SK-N-SH (cell line): ENCODE measurements around the gene TSC22D1. TPM values are rescaled to one million over a fixed set of nuclear protein-coding genes. Genes with fewer than 3 reads are reported as not detected.

ENCODE experiments used
- CTCF ChIA-PET: fragments of 300-600, 350-600 bp; formaldehyde crosslinking; extraction: SDS; loops from one replicate; lab custom pipeline; 2021; lab: Yijun Ruan, JAX
- POLR2A ChIA-PET: fragments of 350-600 bp; sonication (Branson Sonifier 250); formaldehyde crosslinking; extraction: SDS; loops from one replicate; lab custom pipeline; 2020; ENCODE audit warnings: antibody characterized with exemption, inconsistent platforms; lab: Yijun Ruan, JAX
- DNase-seq: peaks from one replicate; pipeline ENCODE4 v3.0.0; 2012
- H2AFZ ChIP-seq: fragments of 200-600 bp; sonication (generic); 2 replicates; pipeline ENCODE4 v1.8.1; 2016; ENCODE audit warnings: antibody characterized with exemption, mild to moderate bottlenecking, low read depth
- H3F3A ChIP-seq: fragments of 200-600 bp; sonication (generic); replicated peaks from 2 replicates; pipeline ENCODE3; 2016; ENCODE audit warnings: antibody characterized with exemption, mild to moderate bottlenecking; ENCODE audit not compliant: insufficient read depth
- H3K27ac ChIP-seq, 2 experiments: fragments of 200-500 bp in 1 of 2; fragments of 200-600 bp in 1 of 2; sonication (Bioruptor generic) in 1 of 2; sonication (generic), shearing (Covaris generic) in 1 of 2; 2 replicates each; pipeline versions ENCODE4 v1.5.1 to v1.6.1; 2014 to 2016; ENCODE audit warnings: low read depth in 2 of 2, inconsistent platforms in 1 of 2, low read length in 1 of 2, mild to moderate bottlenecking in 1 of 2, mixed read lengths in 1 of 2
- H3K27me3 ChIP-seq: fragments of 200-600 bp; sonication (generic), shearing (Covaris generic); 2 replicates; pipeline ENCODE4 v1.6.1; 2016; ENCODE audit warnings: mixed run types; ENCODE audit not compliant: insufficient read depth
- H3K36me3 ChIP-seq, 2 experiments: fragments of 200-500 bp in 1 of 2; fragments of 200-600 bp in 1 of 2; sonication (Bioruptor generic) in 1 of 2; sonication (generic) in 1 of 2; replicated peaks in 1 of 2; 2 replicates each; pipeline versions ENCODE3 to v1.5.1; 2014 to 2016; ENCODE audit warnings: low read length in 1 of 2, mild to moderate bottlenecking in 1 of 2; ENCODE audit not compliant: insufficient read depth in 2 of 2, control insufficient read depth in 1 of 2
- H3K4me1 ChIP-seq, 2 experiments: fragments of 200-500 bp in 1 of 2; fragments of 200-600 bp in 1 of 2; sonication (Bioruptor generic) in 1 of 2; sonication (generic), shearing (Covaris generic) in 1 of 2; 2 replicates each; pipeline versions ENCODE4 v1.5.1 to v1.6.1; 2014 to 2016; ENCODE audit warnings: low read depth in 1 of 2, low read length in 1 of 2, mixed run types in 1 of 2; ENCODE audit not compliant: insufficient read depth in 2 of 2, control insufficient read depth in 1 of 2
- H3K4me2 ChIP-seq: fragments of 200-600 bp; sonication (generic), shearing (Covaris generic); 2 replicates; pipeline ENCODE4 v1.6.1; 2017; ENCODE audit warnings: mixed run types
- H3K4me3 ChIP-seq, 2 experiments: fragments of 200-500 bp in 1 of 2; fragments of 200-600 bp in 1 of 2; sonication (Bioruptor generic) in 1 of 2; sonication (generic), shearing (Covaris generic) in 1 of 2; 2 replicates each; pipeline versions ENCODE4 v1.5.1 to v1.8.1; 2014 to 2016; ENCODE audit warnings: low read depth in 2 of 2, inconsistent platforms in 1 of 2, low read length in 1 of 2, mild to moderate bottlenecking in 1 of 2, mixed read lengths in 1 of 2, moderate library complexity in 1 of 2
- H3K79me2 ChIP-seq: fragments of 200-600 bp; sonication (generic); 2 replicates; pipeline ENCODE4 v1.8.1; 2017; ENCODE audit warnings: mild to moderate bottlenecking; ENCODE audit not compliant: insufficient read depth
- H3K9ac ChIP-seq: fragments of 200-600 bp; sonication (generic); 2 replicates; pipeline ENCODE4 v1.6.1; 2017; ENCODE audit warnings: mixed run types
- H3K9me2 ChIP-seq: fragments of 200-600 bp; sonication (generic); 2 replicates; pipeline ENCODE4 v1.6.1; 2017; ENCODE audit warnings: mixed run types
- H3K9me3 ChIP-seq: fragments of 200-600 bp; sonication (generic); 2 replicates; pipeline ENCODE4 v1.6.1; 2017; ENCODE audit warnings: mixed run types, mild to moderate bottlenecking, moderate library complexity
- H4K20me1 ChIP-seq: fragments of 200-600 bp; sonication (generic); 2 replicates; pipeline ENCODE4 v1.6.1; 2017; ENCODE audit warnings: mild to moderate bottlenecking, mixed run types; ENCODE audit not compliant: insufficient read depth
- CHD2 ChIP-seq: fragments of 150-350 bp; IDR thresholded peaks from 2 replicates; pipeline ENCODE4 v1.6.1; 2018; ENCODE audit warnings: low read length; ENCODE audit not compliant: partially characterized antibody
- ELF1 ChIP-seq: IDR thresholded peaks from 2 replicates; pipeline ENCODE4 v1.4.0; 2012
- EP300 ChIP-seq, 2 experiments: IDR thresholded peaks; 2 replicates each; pipeline versions ENCODE4 v1.4.0 to v1.6.1; 2012; ENCODE audit warnings: borderline replicate concordance in 1 of 2, low read depth in 1 of 2, low read length in 1 of 2
- FOSL2 ChIP-seq: IDR thresholded peaks from 2 replicates; pipeline ENCODE4 v1.4.0; 2012; ENCODE audit warnings: low read depth, mild to moderate bottlenecking, moderate library complexity, borderline replicate concordance
- FOXM1 ChIP-seq: IDR thresholded peaks from 2 replicates; pipeline ENCODE4 v1.4.0; 2012; ENCODE audit warnings: low read depth, mild to moderate bottlenecking
- GATA2 ChIP-seq: sonication (generic); formaldehyde crosslinking; IDR thresholded peaks from 2 replicates; pipeline ENCODE4 v1.5.0; 2020; ENCODE audit warnings: mild to moderate bottlenecking, missing genetic modification reagents
- JUND ChIP-seq: IDR thresholded peaks from 2 replicates; pipeline ENCODE4 v1.4.0; 2012
- MAX ChIP-seq: IDR thresholded peaks from 2 replicates; pipeline ENCODE4 v1.4.0; 2012; ENCODE audit warnings: low read depth
- NFIC ChIP-seq: IDR thresholded peaks from 2 replicates; pipeline ENCODE4 v1.4.0; 2012; ENCODE audit warnings: borderline replicate concordance
- NRF1 ChIP-seq: IDR thresholded peaks from 2 replicates; pipeline ENCODE4 v1.6.1; 2012; ENCODE audit warnings: low read depth, mild to moderate bottlenecking, low read length
- PBX3 ChIP-seq: IDR thresholded peaks from 2 replicates; pipeline ENCODE4; 2012
- POLR2AphosphoS5 ChIP-seq: IDR thresholded peaks from 2 replicates; pipeline ENCODE4 v1.6.1; 2012; ENCODE audit warnings: low read depth, low read length
- RCOR1 ChIP-seq: fragments of 150-350 bp; IDR thresholded peaks from 2 replicates; pipeline ENCODE4 v1.6.1; 2017; ENCODE audit warnings: antibody characterized with exemption, low read length
- RXRA ChIP-seq: IDR thresholded peaks from 2 replicates; pipeline ENCODE4 v1.4.0; 2012; ENCODE audit warnings: low read depth, mild to moderate bottlenecking, borderline replicate concordance
- SIN3A ChIP-seq: IDR thresholded peaks from 2 replicates; pipeline ENCODE4 v1.6.1; 2012; ENCODE audit warnings: low read depth, mild to moderate bottlenecking, low read length, moderate library complexity, borderline replicate concordance
- SMC3 ChIP-seq: IDR thresholded peaks from 2 replicates; pipeline ENCODE4 v1.6.1; 2012; ENCODE audit warnings: low read depth, low read length, improper control_type of control experiment
- TAF1 ChIP-seq: IDR thresholded peaks from 2 replicates; pipeline ENCODE4 v1.6.1; 2012; ENCODE audit warnings: low read depth, mild to moderate bottlenecking, low read length, moderate library complexity, borderline replicate concordance
- TCF12 ChIP-seq: IDR thresholded peaks from 2 replicates; pipeline ENCODE4 v1.4.0; 2012
- TEAD4 ChIP-seq: IDR thresholded peaks from 2 replicates; pipeline ENCODE4 v1.4.0; 2012; ENCODE audit warnings: mild to moderate bottlenecking, borderline replicate concordance; ENCODE audit not compliant: insufficient read depth
- USF1 ChIP-seq: IDR thresholded peaks from 2 replicates; pipeline ENCODE4 v1.4.0; 2012; ENCODE audit warnings: low read depth, borderline replicate concordance
- USF2 ChIP-seq: fragments of 150-350 bp; IDR thresholded peaks from 2 replicates; pipeline ENCODE4 v1.6.1; 2017; ENCODE audit warnings: antibody characterized with exemption, low read length, low read depth, borderline replicate concordance
- YY1 ChIP-seq: IDR thresholded peaks from 2 replicates; pipeline ENCODE4 v1.4.0; 2012; ENCODE audit warnings: low read depth, mild to moderate bottlenecking
- ZBTB33 ChIP-seq: IDR thresholded peaks from 2 replicates; pipeline ENCODE4 v1.4.0; 2012; ENCODE audit warnings: low read depth, borderline replicate concordance
- WGBS: methylation state at CpG from one replicate; pipeline ENCODE4 v1.1.6; 2017; ENCODE audit warnings: low lambda C conversion rate; 5-methylcytosine and 5-hydroxymethylcytosine counted together
- polyA plus RNA-seq, 3 experiments: library from polyadenylated mRNA; depleted of rRNA; stranded (reverse); fragments of >200 nt; gene quantifications; 2 replicates each; pipeline ENCODE4 v1.2.3, GENCODE V29; 2012

Gene TSC22D1
- polyA plus RNA-seq, 1 of the 3 experiments (the other 2 are of a cell fraction): 137 TPM

- Histone ChIP-seq H3K9me2 (no peaks in the 10 kb centered on the region), H3K27me3 (no peaks in the 10 kb centered on the region), H3F3A (no peaks in the 10 kb centered on the region), H3K4me3 (no peak overlapping the region), H2AFZ (no peak overlapping the region), H3K9me3 (no peaks in the 10 kb centered on the region), H3K36me3 (peaks cover 3 to 13% of the 10 kb centered on the region in 2 experiments), H4K20me1 (0 out of 2 replicates have a peak, but pooled peaks cover 4% of the 10 kb centered on the region), H3K4me2 (no peak overlapping the region), H3K27ac (no peak overlapping the region), H3K4me1 (no peaks in the 10 kb centered on the region; a peak in 1 of 4 replicates), H3K9ac (no peak overlapping the region), H3K79me2 (peaks cover 24% of the 10 kb centered on the region; the same call in 1 of the 2 replicates)
- POLR2A ChIA-PET: no interaction called here
- TF ChIP-seq SMC3 (no peak), USF1 (no peak), JUND (no peak), EP300 (IDR thresholded peaks at IDR 0.05; ENCODE audit: borderline replicate concordance in 1 of 2, low read depth in 1 of 2, low read length in 1 of 2) (no peak), PBX3 (no peak), RCOR1 (no peak), SIN3A (no peak), USF2 (no peak), FOSL2 (no peak), RXRA (no peak)
- 92% methylated on average over 1 of the region's 1 CpG for WGBS
- CTCF ChIA-PET: interaction anchor here (1.2 kb wide), 1 partner anchor 23 kb away, joined by 6 read pairs; no protein-coding TSS in a partner anchor
- no peak for DNase-seq
Observed at GRCh38 chr13:44506719-44507118, 69.4 kb downstream of the TSC22D1 start.

GRCh38 chr13:44506251-44506650, 69.9 kb downstream of the TSC22D1 start:
- ChIA-PET POLR2A (no interaction called here), CTCF (interaction anchor here (1.2 kb wide), 1 partner anchor 23 kb away, joined by 6 read pairs; no protein-coding TSS in a partner anchor)
- peaks cover 27% of the 10 kb centered on the region; the same call in 1 of the 2 replicates for H3K79me2 ChIP-seq
- no peaks in the 10 kb centered on the region for H3K9me3 ChIP-seq
- H3K36me3 ChIP-seq: peaks cover 6 to 10% of the 10 kb centered on the region in 2 experiments
- no peaks in the 10 kb centered on the region for H3K9me2 ChIP-seq
- H3K4me3 ChIP-seq: no peak overlapping the region
- no peaks in the 10 kb centered on the region for H3F3A ChIP-seq
- H4K20me1 ChIP-seq: 0 out of 2 replicates have a peak, but pooled peaks cover 4% of the 10 kb centered on the region
- no peak overlapping the region for H3K27ac ChIP-seq
- no peak overlapping the region for H3K4me2 ChIP-seq
- no peaks in the 10 kb centered on the region for H3K27me3 ChIP-seq
- H3K9ac ChIP-seq: no peak overlapping the region
- H2AFZ ChIP-seq: no peak overlapping the region
- WGBS: 100% methylated on average over 3 of the region's 3 CpGs
- no peak for DNase-seq
- no peaks in the 10 kb centered on the region; a peak in 1 of 4 replicates for H3K4me1 ChIP-seq
- TF ChIP-seq JUND: no peak
- TF ChIP-seq NRF1: no peak
- no peak for TF ChIP-seq USF2
- no peak for TF ChIP-seq ZBTB33
- no peak for TF ChIP-seq POLR2AphosphoS5
- TF ChIP-seq FOSL2: no peak
- TF ChIP-seq SMC3: no peak
- no peak for TF ChIP-seq YY1
- TF ChIP-seq FOXM1: no peak
- TF ChIP-seq GATA2: no peak
- no peak for TF ChIP-seq EP300 (IDR thresholded peaks at IDR 0.05; ENCODE audit: borderline replicate concordance in 1 of 2, low read depth in 1 of 2, low read length in 1 of 2)
- no peak for TF ChIP-seq SIN3A
- no peak for TF ChIP-seq MAX
- no peak for TF ChIP-seq CHD2
- no peak for TF ChIP-seq ELF1
- TF ChIP-seq TCF12: no peak
- TF ChIP-seq TAF1: no peak
- TF ChIP-seq NFIC: no peak
- no peak for TF ChIP-seq TEAD4
